GM12892 (cell line): ENCODE measurements around the gene OPN5.

ENCODE experiments used
- DNase-seq: peaks from one replicate; pipeline ENCODE4 v3.0.0; 2011; ENCODE audit not compliant: insufficient read length
- FAIRE-seq: peaks from 2 replicates; lab custom pipeline; 2011; peaks lifted over from hg19 to GRCh38; lab: Jason Lieb, UNC
- POLR2A ChIP-seq: IDR thresholded peaks from 2 replicates; pipeline ENCODE4 v1.6.1; 2011; ENCODE audit warnings: low read depth, low read length, control low read depth
- POLR2AphosphoS5 ChIP-seq: IDR thresholded peaks from 2 replicates; pipeline ENCODE4 v1.6.1; 2011; ENCODE audit warnings: low read depth, low read length, control low read depth
- TAF1 ChIP-seq: IDR thresholded peaks from 2 replicates; pipeline ENCODE4 v1.6.1; 2011; ENCODE audit warnings: low read depth, mild to moderate bottlenecking, control low read depth, low read length, borderline replicate concordance

OPN5 gene

GRCh38 chr6:47792216-47792733, 10.4 kb downstream of the OPN5 start:
- no peak for DNase-seq
- no peak for FAIRE-seq
- no peak for TF ChIP-seq TAF1
- TF ChIP-seq POLR2A, result no peak
- TF ChIP-seq POLR2AphosphoS5, result no peak

- no peak for TF ChIP-seq POLR2A
- TF ChIP-seq POLR2AphosphoS5, result no peak
- no peak for TF ChIP-seq TAF1
- FAIRE-seq, result no peak
- DNase-seq, result no peak
Observed at GRCh38 chr6:47794577-47795135, 12.8 kb downstream of the OPN5 start.

GRCh38 chr6:47801984-47802383, 20.2 kb downstream of the OPN5 start:
- DNase-seq, result no peak
- no peak for FAIRE-seq
- TF ChIP-seq POLR2A, result no peak
- no peak for TF ChIP-seq TAF1
- no peak for TF ChIP-seq POLR2AphosphoS5

GRCh38 chr6:47804821-47805220, 23.0 kb downstream of the OPN5 start:
- FAIRE-seq (no peak), DNase-seq (no peak)
- TF ChIP-seq POLR2AphosphoS5 (no peak), TAF1 (no peak), POLR2A (no peak)

DNA sequence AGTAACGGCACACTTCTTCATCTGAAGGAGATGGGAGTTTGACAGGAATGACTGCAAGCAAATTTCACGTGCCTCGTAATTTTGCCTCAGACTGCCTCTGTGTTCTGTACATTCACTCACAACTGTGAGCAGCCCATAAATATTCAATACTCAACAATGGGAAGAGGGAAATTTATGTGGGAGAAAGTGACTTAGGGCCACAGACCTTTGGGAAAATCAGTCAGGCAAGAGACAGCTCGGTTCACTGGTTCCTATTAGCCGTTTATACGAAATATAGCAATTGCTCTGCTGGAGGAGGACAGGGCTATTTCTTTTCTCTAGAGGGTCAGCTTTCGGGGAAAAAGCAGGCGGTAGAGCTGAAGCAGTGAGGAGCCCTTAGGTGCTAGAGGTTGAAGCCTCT, 28.0 kb downstream of the OPN5 start:
- FAIRE-seq (no peak), DNase-seq (no peak)
- TF ChIP-seq TAF1, result no peak
- no peak for TF ChIP-seq POLR2A
- no peak for TF ChIP-seq POLR2AphosphoS5

DNA sequence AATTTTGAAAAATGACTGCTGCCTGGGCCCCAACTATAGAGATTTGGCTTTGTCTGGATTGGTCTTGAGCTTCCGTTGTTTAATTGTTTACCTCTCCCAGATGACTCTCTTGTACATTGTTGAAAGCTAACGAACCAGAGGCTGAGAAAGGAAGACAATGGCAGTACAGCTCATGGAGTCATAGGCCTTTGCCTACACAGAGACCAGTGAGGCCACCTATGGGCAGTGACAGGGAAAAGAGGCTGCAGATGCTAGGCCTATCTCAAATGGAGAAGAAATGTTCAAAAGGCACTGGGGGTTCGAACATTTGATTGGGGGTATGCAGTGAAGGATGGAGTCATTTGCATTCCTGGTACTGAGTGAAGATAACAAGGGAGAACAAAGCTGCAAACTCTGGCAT, 29.1 kb downstream of the OPN5 start:
- TF ChIP-seq POLR2A, result no peak
- FAIRE-seq (no peak), DNase-seq (no peak)

GRCh38 chr6:47811443-47811842, 29.6 kb downstream of the OPN5 start:
- FAIRE-seq (no peak), DNase-seq (no peak)
- TF ChIP-seq POLR2A, result no peak
- TF ChIP-seq TAF1, result no peak
- TF ChIP-seq POLR2AphosphoS5, result no peak

GRCh38 chr6:47817749-47818148, 35.9 kb downstream of the OPN5 start:
- no peak for DNase-seq
- FAIRE-seq, result no peak
- TF ChIP-seq POLR2A, result no peak
- no peak for TF ChIP-seq TAF1
- TF ChIP-seq POLR2AphosphoS5, result no peak

GRCh38 chr6:47819461-47819860, 37.6 kb downstream of the OPN5 start:
- FAIRE-seq, result no peak

GRCh38 chr6:47822856-47823554, 41.2 kb downstream of the OPN5 start:
- TF ChIP-seq POLR2AphosphoS5 (no peak), POLR2A (no peak), TAF1 (no peak)
- DNase-seq (no peak), FAIRE-seq (no peak)

More at GRCh38 chr6:47819461-47819860, 37.6 kb downstream of the OPN5 start:
- TF ChIP-seq POLR2AphosphoS5 (no peak), TAF1 (no peak), POLR2A (no peak)
- DNase-seq, result no peak

DNA sequence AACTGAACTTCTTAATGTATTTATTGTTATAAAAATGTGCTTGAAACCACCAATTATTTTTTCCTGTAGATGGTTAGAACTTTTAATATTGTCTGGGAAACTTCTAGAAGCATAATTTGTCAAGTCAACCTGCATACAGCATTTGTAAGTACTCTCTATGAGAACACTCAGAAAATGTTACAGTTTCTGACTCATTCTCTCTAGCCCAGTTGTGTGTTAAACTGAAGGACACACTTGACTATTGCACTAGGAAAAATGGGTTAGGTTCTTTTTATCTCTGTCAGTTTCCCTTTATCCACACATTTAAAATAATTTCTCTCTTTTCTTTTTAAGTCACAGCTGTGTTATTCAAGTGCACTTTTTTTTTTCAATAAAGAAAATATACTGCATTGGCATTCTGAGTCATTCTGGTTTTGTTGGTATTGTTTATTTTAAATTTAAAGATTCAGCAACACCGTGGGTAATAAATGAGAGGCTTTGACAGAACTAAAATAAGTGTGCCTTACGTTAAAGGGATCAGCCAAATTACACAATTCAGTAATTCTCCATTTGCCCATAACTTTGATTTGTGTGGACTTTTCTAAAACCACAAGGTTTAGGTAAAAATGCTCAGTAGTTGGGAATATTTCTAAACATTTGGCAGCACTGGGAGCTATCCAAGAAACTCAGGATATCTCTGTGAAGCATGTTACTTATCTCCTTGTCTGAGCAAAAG, 50.7 kb downstream of the OPN5 start:
- FAIRE-seq (no peak), DNase-seq (no peak)
- TF ChIP-seq POLR2A (no peak), POLR2AphosphoS5 (no peak), TAF1 (no peak)

- DNase-seq, result no peak
- no peak for FAIRE-seq
- TF ChIP-seq TAF1 (no peak), POLR2A (no peak)
Observed at GRCh38 chr6:47834196-47834595, 52.4 kb downstream of the OPN5 start.

GRCh38 chr6:47836046-47836445, 54.2 kb downstream of the OPN5 start:
- no peak for DNase-seq
- no peak for FAIRE-seq
- TF ChIP-seq POLR2A (no peak), POLR2AphosphoS5 (no peak), TAF1 (no peak)
